ENCODE data around the gene MFAP2. TPM values are rescaled to one million over a fixed set of nuclear protein-coding genes. Genes with fewer than 3 reads are reported as not detected.

Gene MFAP2
- total RNA-seq, 1 experiment from 2014 or later: 12.9 TPM

- Histone ChIP-seq H3K9me3 (ENCODE audit: control insufficient read depth, insufficient read depth, low read depth, low read length) (no peaks in the 10 kb centered on the region), H3K27ac (ENCODE audit: low read length) (no peak overlapping the region), H3K4me3 (ENCODE audit: low read depth in 2 of 2, low read length in 2 of 2) (no peak overlapping the region), H3K4me1 (ENCODE audit: control insufficient read depth, insufficient read depth, low read length) (no peaks in the 10 kb centered on the region), H3K27me3 (ENCODE audit: control insufficient read depth, insufficient read depth, low read length) (no peaks in the 10 kb centered on the region), H3K36me3 (ENCODE audit: control insufficient read depth, insufficient read depth, low read length) (no peaks in the 10 kb centered on the region)
- intact Hi-C loops (cut with micrococcal nuclease; ENCODE audit: unreplicated experiment) (no loop called here), in situ Hi-C loops (cut with HindIII; ENCODE audit: low pct_unique_long_range_greater_than_20kb, low sequenced_read_pairs) (no loop called here)
- CTCF ChIA-PET: no interaction called here
- ATAC-seq (no peak), DNase-seq (ENCODE audit: low read depth, low spot score) (no peak)
- no TSS peak for BruUV-seq (replicated peaks)
- POLR2A ChIA-PET: no interaction called here
- TF ChIP-seq POLR2AphosphoS5 (IDR thresholded peaks at IDR 0.05; ENCODE audit: low read depth, low read length): no peak
- TF ChIP-seq REST (IDR thresholded peaks at IDR 0.05; ENCODE audit: insufficient read depth in 1 of 2, low read depth in 2 of 2, low read length in 1 of 2): no peak
- TF ChIP-seq SIN3A (IDR thresholded peaks at IDR 0.05; ENCODE audit: borderline replicate concordance, insufficient read depth, low read depth, low read length): no peak
- TF ChIP-seq TCF7L2 (IDR thresholded peaks at IDR 0.05; ENCODE audit: low read depth, low read length): no peak
- TF ChIP-seq, protein P1, sequence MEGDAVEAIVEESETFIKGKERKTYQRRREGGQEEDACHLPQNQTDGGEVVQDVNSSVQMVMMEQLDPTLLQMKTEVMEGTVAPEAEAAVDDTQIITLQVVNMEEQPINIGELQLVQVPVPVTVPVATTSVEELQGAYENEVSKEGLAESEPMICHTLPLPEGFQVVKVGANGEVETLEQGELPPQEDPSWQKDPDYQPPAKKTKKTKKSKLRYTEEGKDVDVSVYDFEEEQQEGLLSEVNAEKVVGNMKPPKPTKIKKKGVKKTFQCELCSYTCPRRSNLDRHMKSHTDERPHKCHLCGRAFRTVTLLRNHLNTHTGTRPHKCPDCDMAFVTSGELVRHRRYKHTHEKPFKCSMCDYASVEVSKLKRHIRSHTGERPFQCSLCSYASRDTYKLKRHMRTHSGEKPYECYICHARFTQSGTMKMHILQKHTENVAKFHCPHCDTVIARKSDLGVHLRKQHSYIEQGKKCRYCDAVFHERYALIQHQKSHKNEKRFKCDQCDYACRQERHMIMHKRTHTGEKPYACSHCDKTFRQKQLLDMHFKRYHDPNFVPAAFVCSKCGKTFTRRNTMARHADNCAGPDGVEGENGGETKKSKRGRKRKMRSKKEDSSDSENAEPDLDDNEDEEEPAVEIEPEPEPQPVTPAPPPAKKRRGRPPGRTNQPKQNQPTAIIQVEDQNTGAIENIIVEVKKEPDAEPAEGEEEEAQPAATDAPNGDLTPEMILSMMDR (IDR thresholded peaks at IDR 0.05): no peak
Measured at GRCh38 chr1:16993521-16994038, 13.2 kb upstream of the MFAP2 start.

DNA sequence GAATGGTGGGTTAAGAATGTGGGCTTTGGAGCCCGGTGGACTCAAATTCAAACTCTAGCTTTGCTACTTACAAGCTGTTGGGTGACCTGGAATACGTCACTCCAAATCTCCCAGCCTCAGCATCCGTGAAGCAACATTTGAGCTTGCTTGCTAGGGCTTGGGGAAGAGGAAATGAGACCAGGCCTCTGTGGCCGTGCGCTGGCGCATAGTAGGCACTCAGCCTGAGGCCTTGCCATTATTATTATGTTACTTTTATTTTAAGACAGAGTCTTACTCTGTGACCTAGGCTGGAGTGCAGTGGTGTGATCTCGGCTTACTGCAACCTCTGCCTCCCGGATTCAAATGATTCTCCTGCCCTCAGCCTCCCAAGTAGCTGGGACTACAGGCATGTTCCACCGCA is 12.3 kb upstream of the MFAP2 start:
- ATAC-seq: no peak
- intact Hi-C loops (cut with micrococcal nuclease; ENCODE audit: unreplicated experiment): no loop called here
- Histone ChIP-seq H3K9me3 (ENCODE audit: control insufficient read depth, insufficient read depth, low read depth, low read length) (no peaks in the 10 kb centered on the region), H3K4me1 (ENCODE audit: control insufficient read depth, insufficient read depth, low read length) (no peaks in the 10 kb centered on the region), H3K36me3 (ENCODE audit: control insufficient read depth, insufficient read depth, low read length) (no peaks in the 10 kb centered on the region), H3K27ac (ENCODE audit: low read length) (no peak overlapping the region), H3K27me3 (ENCODE audit: control insufficient read depth, insufficient read depth, low read length) (no peaks in the 10 kb centered on the region), H3K4me3 (ENCODE audit: low read depth in 2 of 2, low read length in 2 of 2) (no peak overlapping the region)
- no peak for DNase-seq (ENCODE audit: low read depth, low spot score)
- CTCF ChIA-PET: no interaction called here
- POLR2A ChIA-PET: no interaction called here
- TF ChIP-seq TCF7L2 (IDR thresholded peaks at IDR 0.05; ENCODE audit: low read depth, low read length) (no peak), REST (IDR thresholded peaks at IDR 0.05; ENCODE audit: insufficient read depth in 1 of 2, low read depth in 2 of 2, low read length in 1 of 2) (no peak), POLR2AphosphoS5 (IDR thresholded peaks at IDR 0.05; ENCODE audit: low read depth, low read length) (no peak), SIN3A (IDR thresholded peaks at IDR 0.05; ENCODE audit: borderline replicate concordance, insufficient read depth, low read depth, low read length) (no peak)
- TF ChIP-seq, protein P1 (IDR thresholded peaks at IDR 0.05): no peak
- no TSS peak for BruUV-seq (replicated peaks)
- in situ Hi-C loops (cut with HindIII; ENCODE audit: low pct_unique_long_range_greater_than_20kb, low sequenced_read_pairs): no loop called here
